Inflammatory macrophage treated with lipopolysaccharide for 4 hours (primary cell): ENCODE results near the gene LRRC4C.

Experiments used
- DNase-seq: peaks from one replicate; pipeline ENCODE4 v3.0.0-alpha.2; 2020

The LRRC4C gene

GRCh38 chr11:41246399-41246745 lies 213.1 kb downstream of the LRRC4C start:
- DNase-seq: no peak

- no peak for DNase-seq
Measured at GRCh38 chr11:41245704-41246398, 213.6 kb downstream of the LRRC4C start.

- DNase-seq: no peak
Measured at GRCh38 chr11:41245184-41245583, 214.3 kb downstream of the LRRC4C start.

GRCh38 chr11:41237382-41237781 lies 222.1 kb downstream of the LRRC4C start:
- DNase-seq: no peak

- DNase-seq: no peak
Measured at GRCh38 chr11:41235668-41236067, 223.8 kb downstream of the LRRC4C start.

GRCh38 chr11:41225856-41226633 lies 233.4 kb downstream of the LRRC4C start:
- DNase-seq: no peak

GRCh38 chr11:41222236-41222635 lies 237.2 kb downstream of the LRRC4C start:
- no peak for DNase-seq

GRCh38 chr11:41206388-41206787 lies 253.1 kb downstream of the LRRC4C start:
- no peak for DNase-seq

- no peak for DNase-seq
Measured at GRCh38 chr11:41201156-41201555, 258.3 kb downstream of the LRRC4C start.

GRCh38 chr11:41190437-41191082 lies 268.9 kb downstream of the LRRC4C start:
- DNase-seq: no peak

GRCh38 chr11:41189701-41190436 lies 269.6 kb downstream of the LRRC4C start:
- DNase-seq: no peak

GRCh38 chr11:41177791-41178190 lies 281.7 kb downstream of the LRRC4C start:
- no peak for DNase-seq

GRCh38 chr11:41175304-41175972 lies 284.0 kb downstream of the LRRC4C start:
- no peak for DNase-seq

- DNase-seq: no peak
Measured at GRCh38 chr11:41146326-41146725, 313.1 kb downstream of the LRRC4C start.

- no peak for DNase-seq
Measured at GRCh38 chr11:41145420-41145819, 314.0 kb downstream of the LRRC4C start.

GRCh38 chr11:41134971-41135370 lies 324.5 kb downstream of the LRRC4C start:
- DNase-seq: no peak

- DNase-seq: no peak
Measured at GRCh38 chr11:41133023-41133422, 326.4 kb downstream of the LRRC4C start.

GRCh38 chr11:41121600-41121999 lies 337.9 kb downstream of the LRRC4C start:
- DNase-seq: no peak

GRCh38 chr11:41119484-41119883 lies 340.0 kb downstream of the LRRC4C start:
- DNase-seq: no peak

- no peak for DNase-seq
Measured at GRCh38 chr11:41118521-41118920, 340.9 kb downstream of the LRRC4C start.

- DNase-seq: no peak
Measured at GRCh38 chr11:41116970-41117369, 342.5 kb downstream of the LRRC4C start.

- DNase-seq: no peak
Measured at GRCh38 chr11:41115066-41115465, 344.4 kb downstream of the LRRC4C start.

GRCh38 chr11:41113160-41113559 lies 346.3 kb downstream of the LRRC4C start:
- DNase-seq: no peak
